T-helper 1 cell treated with Interleukin-12 subunit alpha and Interleukin-12 subunit beta and Interleukin-4 antibody, amounts not matched to agents 30 ng/mL and 1 ng/mL, for 36 hours (primary cell): ENCODE data around the gene ADRA2A. TPM values are rescaled to one million over a fixed set of nuclear protein-coding genes. Genes with fewer than 3 reads are reported as not detected.

Experiments used
- intact Hi-C: fragments of 100-400 bp; cut with micrococcal nuclease; formaldehyde crosslinking; loops from one replicate; pipeline ENCODE4 v1.15.1; 2024
- total RNA-seq: library from RNA; stranded (reverse); gene quantifications from 2 replicates; pipeline ENCODE4 v1.2.3, GENCODE V29; 2022

The ADRA2A gene
- total RNA-seq, 1 donor from 2014 or later, result not detected

DNA sequence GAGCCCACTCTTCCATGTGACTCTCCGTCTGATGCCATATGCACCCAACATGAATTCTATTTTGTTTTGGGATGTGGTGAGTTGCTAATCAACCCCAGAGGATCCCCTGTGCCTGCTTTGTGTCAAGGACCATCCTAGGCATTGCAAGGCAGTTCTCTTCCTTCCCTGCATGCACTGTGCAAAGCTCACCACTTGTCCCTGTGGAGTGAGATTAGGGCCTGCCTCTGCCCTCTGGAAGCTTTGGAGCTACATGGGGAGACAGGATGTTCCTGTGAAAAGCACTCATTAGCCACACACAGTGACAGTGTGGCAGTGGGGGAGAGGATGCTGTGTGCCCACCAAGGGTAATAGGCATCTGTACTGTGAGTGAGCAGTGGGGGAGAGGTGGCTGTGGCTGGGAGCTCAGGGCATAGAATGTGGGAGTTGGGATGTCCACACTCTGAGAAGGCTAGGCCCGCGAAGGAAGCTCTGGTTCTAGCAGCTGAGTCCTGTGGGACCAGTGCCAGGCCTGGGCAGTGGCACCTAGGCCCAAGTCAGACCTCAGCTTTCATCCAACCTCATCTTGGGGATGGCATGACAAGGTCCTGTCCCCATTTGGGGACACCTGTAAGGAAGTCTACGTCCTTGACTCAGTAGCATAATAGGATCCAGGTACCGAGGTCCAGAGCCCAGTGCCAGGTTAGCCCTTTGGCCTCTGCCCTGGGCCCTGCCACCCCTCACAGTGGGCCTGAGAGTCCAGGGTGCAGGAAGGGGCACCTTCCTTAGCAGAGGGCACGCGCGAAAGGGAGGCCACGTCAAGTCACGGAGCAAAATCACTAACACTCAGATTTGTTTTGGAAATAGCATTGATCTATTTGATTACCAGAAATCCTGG lies 6.6 kb downstream of the ADRA2A start:
- intact Hi-C loops, result no loop called here

DNA sequence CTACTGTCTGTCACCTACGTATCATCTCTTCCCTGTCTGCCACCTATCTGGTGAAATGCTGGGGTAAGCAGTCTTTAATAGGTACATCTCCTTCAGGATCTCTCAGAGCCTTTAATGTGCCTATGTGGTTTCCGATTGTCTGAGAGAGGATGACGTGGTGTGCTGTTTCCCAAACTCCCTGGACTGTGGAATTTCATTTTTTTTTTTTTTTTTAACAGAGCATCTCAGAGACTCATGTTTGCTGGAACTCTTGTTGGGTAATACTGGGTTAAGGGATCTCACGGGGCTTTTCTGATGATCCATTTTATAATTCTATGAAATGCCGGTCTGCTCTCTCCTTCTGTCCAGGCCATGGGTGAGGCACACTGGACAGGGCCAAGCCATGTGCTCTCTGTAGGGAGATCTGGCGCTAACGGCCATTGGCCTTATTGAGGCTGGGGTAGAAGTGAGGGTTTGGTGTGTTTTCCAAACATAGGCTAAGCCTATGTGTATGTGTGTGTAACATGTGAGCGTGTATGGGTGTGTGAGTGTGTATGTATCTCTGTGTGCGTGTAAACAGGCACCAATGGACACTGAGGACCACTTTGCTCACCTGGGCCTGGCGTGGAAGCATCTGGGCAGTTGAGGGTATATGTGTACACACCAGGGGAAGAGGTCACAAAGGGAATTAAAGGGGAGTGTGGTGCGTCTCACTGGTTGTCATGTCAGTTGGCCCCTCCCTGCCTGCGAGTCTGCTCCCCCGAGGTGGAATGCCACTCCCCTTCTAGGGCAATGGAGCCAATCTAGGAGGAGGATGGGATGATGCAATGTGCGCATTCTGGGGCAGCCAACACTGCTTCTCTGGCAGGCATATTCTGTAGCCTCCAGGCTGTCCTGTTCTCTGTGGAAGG lies 7.8 kb downstream of the ADRA2A start:
- intact Hi-C loops, result no loop called here

DNA sequence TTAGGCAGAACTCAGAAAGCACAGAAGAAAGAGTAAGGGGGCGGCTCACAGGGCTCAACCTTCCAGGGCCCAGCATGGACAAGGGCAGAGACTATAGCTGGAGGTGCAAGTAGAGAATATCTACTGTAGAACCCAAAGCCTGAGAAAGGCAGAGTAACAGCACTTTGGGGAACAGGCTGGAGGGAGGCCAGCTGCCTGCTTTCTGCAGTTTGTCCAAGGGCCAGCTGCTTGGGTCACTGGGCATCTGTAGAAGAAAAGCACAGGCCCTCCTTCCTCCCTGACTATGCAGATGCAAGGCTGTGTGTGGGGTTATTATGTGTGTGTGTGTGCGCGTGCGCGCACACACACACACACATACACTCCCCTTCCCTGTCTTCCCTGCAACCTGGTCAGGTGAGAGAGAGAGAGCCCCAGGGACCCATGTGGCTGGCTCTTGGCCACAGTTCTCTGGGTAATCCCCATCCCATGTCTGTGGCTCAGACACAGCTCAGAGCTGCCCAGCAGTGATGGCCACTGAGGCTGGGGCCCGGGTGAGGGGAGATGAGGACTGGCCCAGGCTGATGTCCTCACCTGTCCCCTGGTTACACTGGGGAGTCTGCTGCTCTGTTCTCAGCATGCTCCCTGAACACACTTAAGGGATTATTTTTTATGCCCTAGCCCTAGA lies 9.0 kb downstream of the ADRA2A start:
- intact Hi-C loops, result no loop called here

- intact Hi-C loops, result no loop called here
Measured at GRCh38 chr10:111086574-111086973, 9.7 kb downstream of the ADRA2A start.

DNA sequence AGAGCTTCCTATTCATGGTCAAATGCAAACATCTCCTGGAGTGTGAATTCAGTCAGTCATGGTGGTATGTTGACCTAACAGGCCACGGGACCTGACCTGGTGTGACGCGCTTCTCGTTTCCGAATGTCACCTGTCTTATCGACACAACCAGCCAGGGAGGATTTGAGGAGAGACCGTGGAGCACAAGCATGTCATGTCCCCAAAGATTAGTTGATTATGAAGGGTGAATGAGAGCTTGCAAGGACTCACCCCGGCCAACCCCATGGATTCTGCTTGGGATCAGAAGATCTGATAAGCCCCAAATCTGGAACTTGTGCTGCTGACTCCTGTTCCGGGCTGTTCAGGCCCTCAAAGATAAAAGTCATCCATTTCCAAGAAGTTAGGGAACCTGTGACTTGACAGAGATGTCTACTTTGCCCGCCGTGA lies 10.5 kb downstream of the ADRA2A start:
- intact Hi-C loops, result no loop called here

DNA sequence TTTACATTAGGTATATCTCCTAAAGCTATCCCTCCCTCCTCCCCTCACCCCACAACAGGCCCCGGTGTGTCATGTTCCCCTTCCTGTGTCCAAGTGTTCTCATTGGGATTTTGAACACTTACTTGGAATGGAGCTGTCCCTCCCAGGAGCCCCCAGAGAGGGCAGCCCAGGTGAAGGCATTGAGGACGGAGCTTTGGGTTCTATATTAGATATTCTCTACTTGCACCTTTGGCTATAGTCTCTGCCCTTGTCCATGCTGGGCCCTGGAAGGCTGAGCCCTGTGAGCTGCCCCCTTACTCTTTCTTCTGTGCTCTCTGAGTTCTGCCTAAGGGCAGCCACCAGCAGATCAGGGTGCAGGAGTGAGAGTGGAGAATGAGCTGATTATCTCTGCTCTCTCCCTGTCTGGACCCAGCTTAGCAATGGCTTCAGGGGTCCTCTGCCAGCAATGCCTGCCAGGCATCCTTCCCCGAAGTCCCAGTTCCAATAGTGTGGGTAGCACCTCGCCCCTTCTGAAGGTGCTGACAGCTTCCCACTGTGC lies 11.2 kb downstream of the ADRA2A start:
- intact Hi-C loops, result no loop called here

DNA sequence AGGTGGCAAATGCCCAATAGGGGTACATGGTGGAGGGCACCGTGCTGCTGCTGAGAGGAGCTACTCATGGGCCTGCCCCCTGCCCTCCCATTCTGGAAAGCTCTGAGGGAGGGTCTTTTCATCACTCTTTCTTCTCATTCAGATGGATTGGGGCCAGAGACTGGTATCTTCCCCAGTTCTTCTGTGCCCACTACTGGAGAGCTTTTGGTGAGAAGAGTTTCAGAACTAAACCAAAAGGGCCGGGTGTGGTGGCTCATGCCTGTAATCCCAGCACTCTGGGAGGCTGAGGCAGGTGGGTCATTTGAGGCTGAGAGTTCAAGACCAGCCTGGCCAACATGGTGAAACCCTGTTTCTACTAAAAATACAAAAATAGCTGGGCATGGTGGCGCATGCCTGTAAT lies 12.5 kb downstream of the ADRA2A start:
- intact Hi-C loops, result no loop called here

DNA sequence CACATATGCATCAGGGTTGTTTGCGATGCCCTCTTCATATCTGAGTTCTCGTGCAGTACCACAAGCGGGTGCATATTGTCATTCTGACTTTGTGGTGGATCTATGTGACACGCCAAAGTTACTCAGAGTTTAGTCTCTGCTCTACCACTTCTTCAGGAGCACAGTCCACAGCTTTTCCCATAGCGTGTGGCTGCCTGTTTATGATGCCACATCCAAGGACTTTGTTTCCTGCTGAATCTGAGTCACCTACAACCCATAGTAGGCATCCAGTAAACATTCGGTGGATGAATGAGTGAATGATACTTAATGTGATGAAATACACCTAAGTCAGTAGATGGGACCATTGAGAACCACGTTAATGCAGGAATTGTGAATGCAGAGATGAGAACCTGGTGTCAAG lies 15.0 kb downstream of the ADRA2A start:
- intact Hi-C loops, result no loop called here

DNA sequence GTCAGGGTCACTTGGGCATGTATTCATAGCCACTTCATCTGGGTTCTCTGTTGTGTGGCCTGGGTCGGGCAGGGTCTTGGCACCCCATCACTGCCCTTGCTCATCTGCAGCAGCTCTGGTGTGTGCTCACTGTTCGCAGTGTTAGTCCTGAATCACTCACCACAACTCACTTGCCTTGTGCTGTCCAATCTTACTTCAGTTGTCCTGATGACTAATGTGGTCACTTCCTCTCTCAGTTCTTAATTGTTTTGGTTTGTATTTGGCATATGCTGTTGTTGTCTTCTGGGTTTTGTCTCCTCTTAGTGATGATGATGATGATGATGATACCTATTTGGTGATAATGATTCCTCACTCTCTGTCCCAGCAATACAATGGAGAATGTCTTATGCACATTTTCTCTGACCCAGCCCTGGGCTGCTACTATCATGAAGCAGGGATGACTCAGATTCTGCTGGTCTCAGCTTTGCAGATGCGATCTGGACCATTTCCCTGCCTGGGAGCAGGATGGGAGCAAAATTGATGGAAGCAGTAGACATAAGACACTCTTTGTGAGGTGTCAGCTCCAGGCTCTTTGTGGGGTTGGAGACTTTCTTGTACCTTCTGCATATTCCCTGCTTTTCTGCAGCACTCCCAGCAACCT lies 17.0 kb downstream of the ADRA2A start:
- intact Hi-C loops, result no loop called here

DNA sequence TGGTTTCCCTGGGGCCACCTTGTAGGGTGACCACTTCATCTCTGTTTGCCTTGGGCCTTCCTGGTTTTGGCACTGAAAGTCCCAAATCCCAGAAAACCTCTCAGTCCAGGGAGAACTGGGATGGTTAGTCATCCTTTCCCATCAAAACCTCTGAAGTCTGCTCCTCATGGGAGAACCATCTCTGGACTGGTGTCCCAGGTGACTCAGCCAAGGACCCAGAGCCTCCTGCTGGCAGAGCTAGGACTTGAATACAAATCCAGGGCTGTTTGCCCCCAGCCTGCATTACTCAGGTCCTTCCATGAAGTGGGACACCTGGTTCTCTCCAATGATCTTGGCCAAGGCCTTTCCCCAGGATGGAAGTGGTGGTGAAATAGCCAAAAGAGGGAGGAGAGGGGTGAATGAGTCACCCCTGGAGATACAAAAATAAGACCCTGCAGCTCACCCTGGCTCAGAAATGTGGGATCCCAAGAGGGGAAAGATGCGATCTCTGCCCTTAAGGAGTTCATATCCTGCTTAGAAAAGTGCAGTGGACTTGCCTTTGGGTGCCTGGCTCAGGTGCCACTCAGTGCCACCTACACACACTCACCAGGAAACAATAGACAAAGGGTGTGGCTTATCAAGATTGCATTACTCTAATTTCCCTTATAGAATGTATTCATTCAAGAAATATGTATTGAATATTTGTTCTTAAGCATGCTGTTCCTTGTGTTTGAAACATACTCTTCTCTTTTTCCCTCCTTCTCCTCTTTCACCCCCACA lies 22.0 kb downstream of the ADRA2A start:
- intact Hi-C loops, result no loop called here

DNA sequence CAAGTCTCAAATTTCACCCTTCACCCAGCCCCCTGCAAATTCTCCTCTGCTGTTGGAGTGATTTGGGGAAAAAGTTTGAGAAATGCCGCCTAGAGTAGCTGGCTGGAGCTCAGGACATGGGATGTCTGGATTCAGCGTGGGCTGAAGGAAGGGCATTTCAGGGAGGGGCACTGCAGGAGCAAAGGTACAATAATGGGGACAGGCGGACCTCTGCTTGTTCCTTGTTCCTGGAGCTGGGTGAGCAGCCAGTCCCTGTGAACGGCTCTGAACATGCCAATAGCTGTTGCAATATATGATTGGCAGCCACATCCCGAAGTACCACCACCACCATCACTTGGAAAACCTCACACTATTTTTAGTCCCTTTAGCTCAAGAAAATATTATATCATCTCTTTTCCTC lies 23.4 kb downstream of the ADRA2A start:
- intact Hi-C loops, result no loop called here

DNA sequence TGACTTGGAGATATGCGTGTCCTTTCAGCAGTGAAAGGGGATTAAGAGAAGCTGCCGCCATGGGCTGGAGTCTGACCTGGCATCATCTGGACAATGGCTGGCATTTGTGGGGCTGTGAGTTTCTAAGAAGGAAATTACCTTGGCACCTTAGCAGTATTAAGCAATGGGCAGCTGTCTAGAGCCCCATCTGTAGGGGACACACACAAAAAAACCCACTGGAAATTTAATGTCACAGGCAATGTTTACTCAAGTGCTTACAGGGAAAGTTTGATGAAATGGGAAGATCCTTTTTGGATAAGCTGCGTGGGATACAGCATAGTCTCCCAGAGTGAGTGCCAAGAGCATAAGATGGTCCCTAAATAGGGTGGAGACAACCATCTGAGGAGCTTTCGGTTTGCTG lies 25.0 kb downstream of the ADRA2A start:
- intact Hi-C loops, result no loop called here

GRCh38 chr10:111102359-111102837 lies 25.6 kb downstream of the ADRA2A start:
- intact Hi-C loops, result no loop called here

- intact Hi-C loops, result no loop called here
Measured at GRCh38 chr10:111103196-111103840, 26.5 kb downstream of the ADRA2A start.

GRCh38 chr10:111104811-111105210 lies 28.0 kb downstream of the ADRA2A start:
- intact Hi-C loops, result no loop called here

DNA sequence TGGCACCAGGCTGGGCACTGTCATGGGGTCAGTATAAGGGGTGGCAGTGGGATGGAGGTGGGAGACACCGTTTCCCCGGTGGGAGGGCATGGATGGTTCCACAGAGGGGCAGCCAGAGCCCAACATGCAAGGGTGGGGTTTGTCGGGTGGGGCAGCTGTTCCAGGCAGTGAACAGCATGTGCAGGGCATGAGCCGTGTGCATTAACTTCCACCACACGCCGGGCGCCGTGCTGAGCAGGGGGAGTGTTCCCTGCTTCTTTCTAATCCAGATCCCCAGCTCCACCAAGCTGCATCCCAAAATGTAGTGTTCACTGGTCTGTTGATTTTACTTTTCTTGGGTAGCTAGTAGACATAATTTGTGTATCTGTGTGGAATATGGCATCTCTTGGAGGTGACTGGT lies 29.3 kb downstream of the ADRA2A start:
- intact Hi-C loops, result no loop called here

- intact Hi-C loops, result no loop called here
Measured at GRCh38 chr10:111107023-111107422, 30.2 kb downstream of the ADRA2A start.

DNA sequence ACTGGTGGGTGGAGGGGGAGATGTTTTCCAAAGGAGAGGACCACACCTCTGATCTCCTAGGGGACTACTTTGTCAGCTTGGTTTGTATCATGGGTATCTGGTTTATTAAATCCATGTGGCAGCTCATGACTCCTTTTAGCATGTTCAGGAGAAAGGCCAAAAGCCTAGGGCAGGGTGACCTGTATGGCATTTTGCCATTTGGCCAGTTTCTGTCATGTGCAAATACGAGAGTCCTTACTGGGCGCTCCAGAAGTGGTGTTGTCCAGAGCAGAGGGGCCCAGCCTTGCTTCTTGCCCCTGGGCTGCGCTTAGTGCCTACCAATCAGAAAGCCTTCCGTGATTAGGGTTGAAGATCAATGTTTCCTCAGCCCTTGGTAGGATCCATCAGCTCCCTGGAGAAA lies 31.0 kb downstream of the ADRA2A start:
- intact Hi-C loops, result no loop called here

DNA sequence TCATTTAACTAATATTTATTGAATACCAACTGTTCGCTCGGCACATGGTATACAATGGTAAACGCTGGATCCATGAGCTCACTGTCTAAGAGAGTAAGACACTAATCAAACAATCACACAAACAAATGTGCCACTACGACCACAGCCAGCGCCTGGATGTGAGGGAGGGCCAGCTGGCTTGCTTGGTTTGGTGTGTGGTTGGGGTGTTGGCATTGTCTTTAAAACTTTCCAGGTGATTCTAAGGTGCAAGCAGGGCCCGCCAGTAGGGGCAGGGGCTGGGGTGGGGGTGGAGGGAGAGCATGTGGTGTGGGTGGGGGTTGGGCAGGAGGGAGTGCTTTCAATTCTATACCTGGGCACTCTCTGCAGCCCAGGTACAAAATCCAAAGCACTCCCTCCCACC lies 31.6 kb downstream of the ADRA2A start:
- intact Hi-C loops, result no loop called here
